ENCODE measurements around the gene REXO5. TPM values are rescaled to one million over a fixed set of nuclear protein-coding genes. Genes with fewer than 3 reads are reported as not detected.

The REXO5 gene
- total RNA-seq, 1 donor from 2014 or later, result 1.8 TPM

GRCh38 chr16:20839504-20839903 is 33.2 kb downstream of the REXO5 start:
- H3K27ac Mint-ChIP-seq (ENCODE audit: unreplicated experiment), result no peak overlapping the region
- no peak overlapping the region for H3K9ac ChIP-seq (ENCODE audit: low read length)
- TF ChIP-seq EZH2 (IDR thresholded peaks at IDR 0.05; ENCODE audit: insufficient read depth, low read length) (no peak), CTCF (IDR thresholded peaks at IDR 0.05; ENCODE audit: insufficient read depth, low read depth, low read length) (no peak)

GRCh38 chr16:20844054-20844453 is 37.7 kb downstream of the REXO5 start:
- H3K79me2 ChIP-seq (ENCODE audit: insufficient read depth, low read length), result no peaks in the 10 kb centered on the region
- no peak overlapping the region for H3K9ac ChIP-seq (ENCODE audit: low read length)
- no peaks in the 10 kb centered on the region for H3K36me3 ChIP-seq (ENCODE audit: insufficient read depth, low read length)
- Mint-ChIP-seq H3K27me3 (ENCODE audit: low read depth, unreplicated experiment) (no peaks in the 10 kb centered on the region), H3K4me1 (ENCODE audit: low read depth, unreplicated experiment) (peaks cover 5% of the 10 kb centered on the region), H3K9me3 (ENCODE audit: unreplicated experiment) (no peaks in the 10 kb centered on the region), H3K36me3 (ENCODE audit: low read depth, unreplicated experiment) (peaks cover 3% of the 10 kb centered on the region), H3K27ac (ENCODE audit: unreplicated experiment) (no peak overlapping the region), H3K4me3 (ENCODE audit: unreplicated experiment) (no peak overlapping the region)
- no peak overlapping the region for H3K4me2 ChIP-seq (ENCODE audit: low read length)
- no peak overlapping the region for H3K4me3 ChIP-seq (ENCODE audit: insufficient read depth, low read depth, low read length)
- no peaks in the 10 kb centered on the region for H3K27me3 ChIP-seq (ENCODE audit: insufficient read depth, low read length)
- H3K27ac ChIP-seq (ENCODE audit: low read depth, low read length), result no peak overlapping the region
- no peaks in the 10 kb centered on the region for H3K9me3 ChIP-seq (ENCODE audit: insufficient read depth, low read depth, low read length)
- no peaks in the 10 kb centered on the region for H4K20me1 ChIP-seq (ENCODE audit: insufficient read depth, low read length)
- TF ChIP-seq CTCF (IDR thresholded peaks at IDR 0.05; ENCODE audit: insufficient read depth, low read depth, low read length) (no peak), EZH2 (IDR thresholded peaks at IDR 0.05; ENCODE audit: insufficient read depth, low read length) (no peak)
- H3K4me1 ChIP-seq (ENCODE audit: insufficient read depth, low read length), result no peaks in the 10 kb centered on the region
- no peak overlapping the region for H2AFZ ChIP-seq (ENCODE audit: low read depth, low read length)
- no peak for FAIRE-seq
- DNase-seq (ENCODE audit: low read depth), result peak; percentile 31

More at GRCh38 chr16:20839504-20839903, 33.2 kb downstream of the REXO5 start:
- Histone ChIP-seq H3K36me3 (ENCODE audit: insufficient read depth, low read length) (no peaks in the 10 kb centered on the region), H3K4me1 (ENCODE audit: insufficient read depth, low read length) (no peaks in the 10 kb centered on the region), H3K79me2 (ENCODE audit: insufficient read depth, low read length) (no peaks in the 10 kb centered on the region), H3K27ac (ENCODE audit: low read depth, low read length) (no peak overlapping the region), H3K27me3 (ENCODE audit: insufficient read depth, low read length) (no peaks in the 10 kb centered on the region), H2AFZ (ENCODE audit: low read depth, low read length) (no peak overlapping the region), H3K4me3 (ENCODE audit: insufficient read depth, low read depth, low read length) (no peak overlapping the region), H4K20me1 (ENCODE audit: insufficient read depth, low read length) (no peaks in the 10 kb centered on the region), H3K4me2 (ENCODE audit: low read length) (no peak overlapping the region), H3K9me3 (ENCODE audit: insufficient read depth, low read depth, low read length) (no peaks in the 10 kb centered on the region)
- FAIRE-seq (no peak), DNase-seq (ENCODE audit: low read depth) (no peak)
- peaks cover 5% of the 10 kb centered on the region for H3K36me3 Mint-ChIP-seq (ENCODE audit: low read depth, unreplicated experiment)
- H3K27me3 Mint-ChIP-seq (ENCODE audit: low read depth, unreplicated experiment), result no peaks in the 10 kb centered on the region
- peaks cover 5% of the 10 kb centered on the region for H3K9me3 Mint-ChIP-seq (ENCODE audit: unreplicated experiment)
- peaks cover 5% of the 10 kb centered on the region for H3K4me1 Mint-ChIP-seq (ENCODE audit: low read depth, unreplicated experiment)
- no peak overlapping the region for H3K4me3 Mint-ChIP-seq (ENCODE audit: unreplicated experiment)

- Mint-ChIP-seq H3K4me3 (ENCODE audit: unreplicated experiment) (no peak overlapping the region), H3K36me3 (ENCODE audit: low read depth, unreplicated experiment) (peaks cover 3% of the 10 kb centered on the region), H3K4me1 (ENCODE audit: low read depth, unreplicated experiment) (peaks cover 5% of the 10 kb centered on the region), H3K9me3 (ENCODE audit: unreplicated experiment) (no peaks in the 10 kb centered on the region), H3K27ac (ENCODE audit: unreplicated experiment) (no peak overlapping the region), H3K27me3 (ENCODE audit: low read depth, unreplicated experiment) (no peaks in the 10 kb centered on the region)
- no peak for TF ChIP-seq CTCF (IDR thresholded peaks at IDR 0.05; ENCODE audit: insufficient read depth, low read depth, low read length)
- no peak for TF ChIP-seq EZH2 (IDR thresholded peaks at IDR 0.05; ENCODE audit: insufficient read depth, low read length)
- Histone ChIP-seq H2AFZ (ENCODE audit: low read depth, low read length) (no peak overlapping the region), H3K9me3 (ENCODE audit: insufficient read depth, low read depth, low read length) (no peaks in the 10 kb centered on the region), H3K4me3 (ENCODE audit: insufficient read depth, low read depth, low read length) (no peak overlapping the region), H3K4me2 (ENCODE audit: low read length) (no peak overlapping the region), H3K36me3 (ENCODE audit: insufficient read depth, low read length) (no peaks in the 10 kb centered on the region), H3K9ac (ENCODE audit: low read length) (no peak overlapping the region), H4K20me1 (ENCODE audit: insufficient read depth, low read length) (no peaks in the 10 kb centered on the region), H3K79me2 (ENCODE audit: insufficient read depth, low read length) (no peaks in the 10 kb centered on the region), H3K27ac (ENCODE audit: low read depth, low read length) (no peak overlapping the region), H3K4me1 (ENCODE audit: insufficient read depth, low read length) (no peaks in the 10 kb centered on the region), H3K27me3 (ENCODE audit: insufficient read depth, low read length) (no peaks in the 10 kb centered on the region)
- DNase-seq (ENCODE audit: low read depth), result no peak
- no peak for FAIRE-seq
These were observed 38.3 kb downstream of the REXO5 start for GRCh38 chr16:20844588-20844987.
